GM23338 (cell line): ENCODE results near the gene KLHL6. TPM values are rescaled to one million over a fixed set of nuclear protein-coding genes. Genes with fewer than 3 reads are reported as not detected.

ENCODE experiments used
- ATAC-seq: fragments of 200-7000 bp; cut with Tn5 transposase; 3 replicates; pipeline ENCODE4 v1.9.1; 2020
- DNase-seq: peaks from one replicate; pipeline ENCODE4 v3.0.0-alpha.2; 2015; ENCODE audit warnings: low spot score
- H2AFZ ChIP-seq: fragments of 200-600 bp; sonication (generic); 2 replicates; pipeline ENCODE4 v1.8.0; 2016; ENCODE audit warnings: antibody characterized with exemption, mild to moderate bottlenecking, moderate library complexity
- H3F3A ChIP-seq: fragments of 200-600 bp; sonication (generic); replicated peaks from 2 replicates; pipeline ENCODE4 v1.8.0; 2017; ENCODE audit warnings: antibody characterized with exemption, mixed run types, low read depth
- H3K27ac ChIP-seq: fragments of 200-600 bp; sonication (generic); 2 replicates; pipeline ENCODE4 v1.6.1; 2016; ENCODE audit warnings: low read depth
- H3K27me3 ChIP-seq: fragments of 200-600 bp; sonication (generic); 2 replicates; pipeline ENCODE4 v1.8.0; 2016; ENCODE audit warnings: mild to moderate bottlenecking, mixed run types, moderate library complexity; ENCODE audit not compliant: insufficient read depth
- H3K36me3 ChIP-seq: fragments of 200-600 bp; sonication (generic); 2 replicates; pipeline ENCODE4 v1.8.0; 2016; ENCODE audit warnings: mild to moderate bottlenecking; ENCODE audit not compliant: insufficient read depth
- H3K4me1 ChIP-seq: fragments of 200-600 bp; sonication (generic); 2 replicates; pipeline ENCODE4 v1.8.0; 2016; ENCODE audit warnings: mild to moderate bottlenecking, moderate library complexity; ENCODE audit not compliant: insufficient read depth
- H3K4me2 ChIP-seq: fragments of 200-600 bp; sonication (generic); 2 replicates; pipeline ENCODE4 v1.7.1; 2017; ENCODE audit warnings: mixed run types
- H3K4me3 ChIP-seq: fragments of 200-600 bp; sonication (generic); 2 replicates; pipeline ENCODE4 v1.6.1; 2016; ENCODE audit warnings: mixed run types
- H3K79me2 ChIP-seq: fragments of 200-600 bp; sonication (generic); replicated peaks from 2 replicates; pipeline ENCODE4 v1.8.0; 2017; ENCODE audit warnings: mild to moderate bottlenecking; ENCODE audit not compliant: insufficient read depth
- H3K9me2 ChIP-seq: fragments of 200-600 bp; sonication (generic); 2 replicates; pipeline ENCODE4 v1.8.0; 2017; ENCODE audit not compliant: insufficient read depth
- H4K20me1 ChIP-seq: fragments of 200-600 bp; sonication (generic); replicated peaks from 2 replicates; pipeline ENCODE4 v1.8.0; 2017; ENCODE audit warnings: mild to moderate bottlenecking; ENCODE audit not compliant: insufficient read depth
- H3K27ac Mint-ChIP-seq: 2 replicates; pipeline ENCODE4 v1.8.0; 2020; ENCODE audit warnings: inconsistent platforms, mild to moderate bottlenecking, moderate library complexity, mixed read lengths
- H3K27me3 Mint-ChIP-seq: 3 replicates; pipeline ENCODE4 v1.8.0; 2022; ENCODE audit warnings: low read depth, mild to moderate bottlenecking, moderate library complexity, mixed read lengths, inconsistent platforms; ENCODE audit not compliant: insufficient read depth, poor library complexity
- H3K36me3 Mint-ChIP-seq: 3 replicates; pipeline ENCODE4 v1.8.0; 2021; ENCODE audit warnings: low read depth, mild to moderate bottlenecking, inconsistent platforms, moderate library complexity, mixed read lengths
- H3K4me1 Mint-ChIP-seq: 3 replicates; pipeline ENCODE4 v1.8.0; 2020; ENCODE audit warnings: mild to moderate bottlenecking, inconsistent platforms, mixed read lengths
- H3K4me3 Mint-ChIP-seq: 3 replicates; pipeline ENCODE4 v1.8.0; 2021; ENCODE audit warnings: moderate library complexity, mild to moderate bottlenecking, inconsistent platforms, mixed read lengths
- H3K9me3 Mint-ChIP-seq: 3 replicates; pipeline ENCODE4 v1.8.0; 2020; ENCODE audit warnings: moderate library complexity, mild to moderate bottlenecking, inconsistent platforms, mixed read lengths
- EZH2phosphoT487 ChIP-seq: fragments of 200-600 bp; sonication (generic); IDR thresholded peaks from one replicate; pipeline ENCODE4 v1.8.1; 2018; ENCODE audit warnings: antibody characterized with exemption; ENCODE audit not compliant: unreplicated experiment
- JUNB ChIP-seq: IDR thresholded peaks from one replicate; pipeline ENCODE4 v1.6.1; 2016; ENCODE audit warnings: antibody characterized with exemption; ENCODE audit not compliant: unreplicated experiment
- POLR2AphosphoS5 ChIP-seq: IDR thresholded peaks from 2 replicates; pipeline ENCODE4 v1.6.1; 2016; ENCODE audit warnings: antibody characterized with exemption, low read depth
- polyA plus RNA-seq: library from polyadenylated mRNA; unstranded; fragments of >200 nt; fragmentation: Nextera tagmentation; extraction: Ambion mirVana; gene quantifications from 2 replicates; pipeline ENCODE4 v1.2.1, GENCODE V29; 2016
- total RNA-seq: library from RNA; depleted of rRNA; stranded (reverse); fragments of >200 nt; shearing (Covaris generic); gene quantifications from 2 replicates; pipeline ENCODE4 v1.2.3, GENCODE V29; 2014
- TF ChIP-seq, protein P1 (sequence below): IDR thresholded peaks from 2 replicates; pipeline ENCODE4 v1.6.1; 2016; ENCODE audit warnings: antibody characterized with exemption
- TF ChIP-seq, protein P2 (sequence below), 2 experiments: fragments of 200-600 bp in 1 of 2; sonication (generic) in 1 of 2; conservative IDR thresholded peaks; 2 replicates each; pipeline versions ENCODE4 v1.5.1 to v1.6.1; 2016 to 2017; ENCODE audit warnings: antibody characterized with exemption in 2 of 2, low read depth in 2 of 2, mild to moderate bottlenecking in 2 of 2, moderate library complexity in 1 of 2
- TF ChIP-seq, protein P3 (sequence below): IDR thresholded peaks from one replicate; pipeline ENCODE4 v1.6.1; 2018; ENCODE audit warnings: antibody characterized with exemption; ENCODE audit not compliant: unreplicated experiment

KLHL6 gene
- total and polyA plus RNA-seq, 2 experiments from 2014 or later = not detected

DNA sequence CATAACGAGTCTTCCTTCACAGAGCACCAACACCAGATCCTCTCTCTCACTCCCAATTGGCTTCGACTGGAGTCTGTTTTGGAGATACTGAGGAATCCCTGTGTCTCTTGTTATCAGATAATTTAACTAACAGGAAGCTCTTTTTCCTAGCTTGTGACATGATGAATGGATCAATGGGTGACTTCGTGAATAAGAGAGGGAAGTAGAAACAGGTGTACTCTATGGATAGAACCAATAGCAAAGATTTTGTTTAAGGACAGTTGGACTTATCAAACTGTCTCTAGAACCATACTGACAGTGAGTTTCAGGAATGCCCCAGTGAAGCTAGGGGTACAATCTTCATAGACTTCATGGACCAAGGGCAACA lies 29.4 kb upstream of the KLHL6 start (continued):
- TF ChIP-seq, protein P1, sequence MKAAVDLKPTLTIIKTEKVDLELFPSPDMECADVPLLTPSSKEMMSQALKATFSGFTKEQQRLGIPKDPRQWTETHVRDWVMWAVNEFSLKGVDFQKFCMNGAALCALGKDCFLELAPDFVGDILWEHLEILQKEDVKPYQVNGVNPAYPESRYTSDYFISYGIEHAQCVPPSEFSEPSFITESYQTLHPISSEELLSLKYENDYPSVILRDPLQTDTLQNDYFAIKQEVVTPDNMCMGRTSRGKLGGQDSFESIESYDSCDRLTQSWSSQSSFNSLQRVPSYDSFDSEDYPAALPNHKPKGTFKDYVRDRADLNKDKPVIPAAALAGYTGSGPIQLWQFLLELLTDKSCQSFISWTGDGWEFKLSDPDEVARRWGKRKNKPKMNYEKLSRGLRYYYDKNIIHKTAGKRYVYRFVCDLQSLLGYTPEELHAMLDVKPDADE = no peak
- TF ChIP-seq, protein P2, sequence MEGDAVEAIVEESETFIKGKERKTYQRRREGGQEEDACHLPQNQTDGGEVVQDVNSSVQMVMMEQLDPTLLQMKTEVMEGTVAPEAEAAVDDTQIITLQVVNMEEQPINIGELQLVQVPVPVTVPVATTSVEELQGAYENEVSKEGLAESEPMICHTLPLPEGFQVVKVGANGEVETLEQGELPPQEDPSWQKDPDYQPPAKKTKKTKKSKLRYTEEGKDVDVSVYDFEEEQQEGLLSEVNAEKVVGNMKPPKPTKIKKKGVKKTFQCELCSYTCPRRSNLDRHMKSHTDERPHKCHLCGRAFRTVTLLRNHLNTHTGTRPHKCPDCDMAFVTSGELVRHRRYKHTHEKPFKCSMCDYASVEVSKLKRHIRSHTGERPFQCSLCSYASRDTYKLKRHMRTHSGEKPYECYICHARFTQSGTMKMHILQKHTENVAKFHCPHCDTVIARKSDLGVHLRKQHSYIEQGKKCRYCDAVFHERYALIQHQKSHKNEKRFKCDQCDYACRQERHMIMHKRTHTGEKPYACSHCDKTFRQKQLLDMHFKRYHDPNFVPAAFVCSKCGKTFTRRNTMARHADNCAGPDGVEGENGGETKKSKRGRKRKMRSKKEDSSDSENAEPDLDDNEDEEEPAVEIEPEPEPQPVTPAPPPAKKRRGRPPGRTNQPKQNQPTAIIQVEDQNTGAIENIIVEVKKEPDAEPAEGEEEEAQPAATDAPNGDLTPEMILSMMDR (conservative IDR thresholded peaks at IDR 0.05; ENCODE audit: low read depth in 2 of 2) = no peak
- no peak for TF ChIP-seq EZH2phosphoT487
- no peak for TF ChIP-seq POLR2AphosphoS5

DNA sequence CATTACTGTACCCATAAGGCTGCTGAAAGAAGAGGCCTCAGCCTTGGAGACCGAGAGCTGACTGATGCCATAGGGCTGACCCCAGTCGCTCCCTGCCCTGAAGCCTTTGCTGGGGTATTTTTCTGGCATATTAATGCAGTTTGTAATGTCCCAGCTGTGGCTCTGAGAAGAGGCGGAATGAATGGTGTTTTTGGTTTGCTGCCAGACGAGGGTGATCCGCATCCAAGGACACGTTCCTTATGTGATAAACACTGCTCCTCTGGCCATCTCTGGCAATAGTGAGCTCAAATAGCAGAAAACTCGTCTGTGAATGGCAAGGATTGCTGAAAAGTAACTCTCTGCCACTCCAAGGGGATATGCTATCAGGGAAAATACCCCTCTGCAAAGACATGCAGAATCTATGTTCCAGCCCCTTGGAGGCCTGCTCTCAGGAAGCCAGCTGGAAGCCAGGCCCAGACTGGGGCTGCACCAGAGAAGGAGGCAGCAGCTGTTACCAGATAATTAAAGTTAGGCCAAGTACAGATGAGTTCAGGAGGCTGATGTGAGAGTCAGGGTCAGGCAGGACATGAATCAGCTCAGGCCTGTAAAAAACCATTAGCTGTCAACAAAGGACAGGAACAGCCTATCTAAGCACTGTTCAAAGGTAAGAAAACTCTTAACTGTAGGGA lies 28.9 kb upstream of the KLHL6 start:
- no peak for TF ChIP-seq JUNB
- TF ChIP-seq, protein P3, sequence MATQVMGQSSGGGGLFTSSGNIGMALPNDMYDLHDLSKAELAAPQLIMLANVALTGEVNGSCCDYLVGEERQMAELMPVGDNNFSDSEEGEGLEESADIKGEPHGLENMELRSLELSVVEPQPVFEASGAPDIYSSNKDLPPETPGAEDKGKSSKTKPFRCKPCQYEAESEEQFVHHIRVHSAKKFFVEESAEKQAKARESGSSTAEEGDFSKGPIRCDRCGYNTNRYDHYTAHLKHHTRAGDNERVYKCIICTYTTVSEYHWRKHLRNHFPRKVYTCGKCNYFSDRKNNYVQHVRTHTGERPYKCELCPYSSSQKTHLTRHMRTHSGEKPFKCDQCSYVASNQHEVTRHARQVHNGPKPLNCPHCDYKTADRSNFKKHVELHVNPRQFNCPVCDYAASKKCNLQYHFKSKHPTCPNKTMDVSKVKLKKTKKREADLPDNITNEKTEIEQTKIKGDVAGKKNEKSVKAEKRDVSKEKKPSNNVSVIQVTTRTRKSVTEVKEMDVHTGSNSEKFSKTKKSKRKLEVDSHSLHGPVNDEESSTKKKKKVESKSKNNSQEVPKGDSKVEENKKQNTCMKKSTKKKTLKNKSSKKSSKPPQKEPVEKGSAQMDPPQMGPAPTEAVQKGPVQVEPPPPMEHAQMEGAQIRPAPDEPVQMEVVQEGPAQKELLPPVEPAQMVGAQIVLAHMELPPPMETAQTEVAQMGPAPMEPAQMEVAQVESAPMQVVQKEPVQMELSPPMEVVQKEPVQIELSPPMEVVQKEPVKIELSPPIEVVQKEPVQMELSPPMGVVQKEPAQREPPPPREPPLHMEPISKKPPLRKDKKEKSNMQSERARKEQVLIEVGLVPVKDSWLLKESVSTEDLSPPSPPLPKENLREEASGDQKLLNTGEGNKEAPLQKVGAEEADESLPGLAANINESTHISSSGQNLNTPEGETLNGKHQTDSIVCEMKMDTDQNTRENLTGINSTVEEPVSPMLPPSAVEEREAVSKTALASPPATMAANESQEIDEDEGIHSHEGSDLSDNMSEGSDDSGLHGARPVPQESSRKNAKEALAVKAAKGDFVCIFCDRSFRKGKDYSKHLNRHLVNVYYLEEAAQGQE = no peak
- TF ChIP-seq, protein P1 = no peak
- H3K4me2 ChIP-seq = no peak overlapping the region

More for the DNA sequence above, 28.9 kb upstream of the KLHL6 start:
- H3K9me3 Mint-ChIP-seq = no peaks in the 10 kb centered on the region
- no peaks in the 10 kb centered on the region for H3K27me3 ChIP-seq
- no peaks in the 10 kb centered on the region for H3K79me2 ChIP-seq
- no peaks in the 10 kb centered on the region for H3K27me3 Mint-ChIP-seq
- no peaks in the 10 kb centered on the region for H4K20me1 ChIP-seq
- H3K4me1 Mint-ChIP-seq = peaks cover 16% of the 10 kb centered on the region
- no peak overlapping the region for H3K4me3 Mint-ChIP-seq
- H3K36me3 Mint-ChIP-seq = no peaks in the 10 kb centered on the region
- no peaks in the 10 kb centered on the region for H3F3A ChIP-seq
- H3K36me3 ChIP-seq = no peaks in the 10 kb centered on the region
- H3K4me3 ChIP-seq = no peak overlapping the region
- H3K4me1 ChIP-seq = peaks cover 4% of the 10 kb centered on the region; the same call in 1 of the 2 replicates
- H3K9me2 ChIP-seq = no peaks in the 10 kb centered on the region
- peak overlapping the region; percentile 98 for H2AFZ ChIP-seq
- no peak overlapping the region for H3K27ac Mint-ChIP-seq
- no peak overlapping the region for H3K27ac ChIP-seq
- DNase-seq (no peak), ATAC-seq (peak; percentile 50)
